CD4-positive, alpha-beta T cell treated with Interleukin-4 for 1 hour (primary cell): Measurements from ENCODE around the gene ROBO4.

Experiments
- DNase-seq, 2 donors: peaks; one replicate each; pipeline ENCODE4 v3.0.0-alpha.2; 2020 to 2022

The ROBO4 gene

DNA sequence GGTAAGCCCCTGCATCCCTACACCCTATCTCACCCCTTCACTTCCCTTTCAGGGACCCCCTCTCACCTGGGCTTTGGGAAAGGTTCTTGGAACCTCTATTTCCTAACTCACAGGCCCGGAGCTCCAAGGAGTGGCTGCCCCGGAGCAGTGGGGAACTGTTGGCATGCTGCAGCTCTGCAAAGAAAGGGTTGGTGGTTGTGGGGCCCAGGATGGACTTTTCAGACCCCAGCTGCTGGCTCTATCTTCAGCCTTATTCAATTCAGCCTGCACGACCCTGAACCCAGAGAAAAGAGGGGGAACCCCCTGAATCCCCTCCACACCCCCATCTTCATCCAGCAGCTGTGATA lies 10.0 kb downstream of the ROBO4 start:
- no peak for DNase-seq

- no peak for DNase-seq
Measured at GRCh38 chr11:124886978-124887666, 10.5 kb downstream of the ROBO4 start.

GRCh38 chr11:124886476-124886875 lies 11.2 kb downstream of the ROBO4 start:
- no peak for DNase-seq

DNA sequence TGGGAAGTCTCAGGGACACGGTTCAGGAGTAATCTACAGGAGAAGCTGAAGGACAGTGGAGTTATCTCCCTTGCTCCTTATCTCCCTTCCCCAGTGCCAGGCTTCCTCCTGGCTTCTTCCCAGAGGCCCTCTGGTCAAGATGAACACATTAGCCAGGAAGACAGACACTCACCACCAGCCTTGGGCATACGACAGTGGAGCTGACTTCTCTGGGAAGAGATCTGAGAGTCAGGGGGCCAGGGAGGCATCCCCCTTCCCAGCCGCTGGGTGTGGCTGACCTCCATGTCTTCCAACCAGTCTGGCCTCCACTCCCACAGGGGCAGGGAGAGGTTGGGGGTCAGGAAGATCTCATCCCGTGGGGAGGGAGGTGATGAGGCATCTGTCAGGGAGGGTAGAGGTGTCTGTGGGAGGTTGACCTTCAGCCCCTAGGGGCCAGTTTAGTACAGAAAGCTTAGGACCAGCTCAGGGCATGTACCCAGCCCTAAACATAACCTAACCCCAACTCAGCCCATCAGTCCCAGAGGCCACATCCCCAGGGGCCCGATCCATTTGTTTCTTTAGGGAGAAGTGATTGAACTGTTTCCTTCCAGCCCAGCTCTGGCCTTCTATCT lies 12.7 kb downstream of the ROBO4 start:
- no peak for DNase-seq

DNA sequence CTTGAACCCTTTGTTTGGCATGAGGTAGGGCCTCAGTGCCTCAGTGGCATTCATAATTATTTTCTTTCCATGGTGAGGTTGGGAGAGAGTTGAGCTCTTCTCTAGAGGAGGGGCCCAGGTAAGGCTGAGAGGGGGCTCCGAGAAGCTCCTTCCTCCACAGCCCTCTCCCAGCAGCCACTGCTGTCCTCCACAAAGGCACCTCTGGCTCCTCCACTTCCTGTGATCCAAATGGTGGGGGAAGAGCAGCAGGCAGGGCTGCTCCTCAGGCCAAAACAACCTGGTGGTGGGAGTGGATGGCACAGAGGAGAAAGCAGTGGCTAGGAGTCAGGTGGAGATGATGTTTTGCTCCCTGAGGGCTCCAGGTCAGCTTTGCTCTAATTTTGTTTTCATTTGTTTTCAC lies 13.3 kb downstream of the ROBO4 start:
- DNase-seq, result no peak

DNA sequence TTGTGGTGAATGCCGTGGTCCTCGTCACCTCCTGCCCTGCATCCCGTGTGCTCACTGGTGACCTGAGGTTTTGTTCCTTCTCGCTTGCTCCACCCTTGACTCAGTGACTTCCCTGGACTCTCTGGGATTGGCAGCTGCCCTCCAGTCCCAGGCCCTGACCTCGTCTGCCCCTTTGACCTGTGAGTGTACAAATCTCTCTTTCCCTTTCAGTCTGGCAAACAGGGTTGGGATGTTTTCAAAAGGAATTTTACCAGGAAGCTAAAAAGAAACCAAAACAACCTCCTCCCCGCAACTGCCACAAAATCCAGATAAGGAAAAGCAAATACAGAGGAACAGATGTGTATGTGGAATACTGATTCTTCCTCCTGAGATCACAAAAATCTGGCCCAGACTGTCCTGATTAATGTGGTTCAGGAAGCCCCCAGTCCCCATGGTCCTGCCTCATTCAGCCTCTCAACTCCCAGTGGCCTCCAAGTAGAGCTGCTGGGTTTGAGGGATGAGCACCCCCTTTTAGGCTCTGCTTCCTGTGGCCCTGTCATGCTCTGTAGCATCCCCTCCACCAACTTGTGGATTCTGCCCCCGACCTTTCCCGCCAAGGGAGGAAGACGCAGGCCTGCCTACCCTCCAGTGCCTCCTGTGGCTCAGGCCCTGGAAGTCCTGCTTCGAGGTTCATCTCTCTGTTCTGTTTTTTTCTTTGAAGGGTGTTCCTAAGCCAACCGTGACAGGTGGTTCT lies 15.2 kb downstream of the ROBO4 start:
- peak in 1 of 2 donors; percentile 5 for DNase-seq

GRCh38 chr11:124880958-124881357 lies 16.7 kb downstream of the ROBO4 start:
- no peak for DNase-seq

DNA sequence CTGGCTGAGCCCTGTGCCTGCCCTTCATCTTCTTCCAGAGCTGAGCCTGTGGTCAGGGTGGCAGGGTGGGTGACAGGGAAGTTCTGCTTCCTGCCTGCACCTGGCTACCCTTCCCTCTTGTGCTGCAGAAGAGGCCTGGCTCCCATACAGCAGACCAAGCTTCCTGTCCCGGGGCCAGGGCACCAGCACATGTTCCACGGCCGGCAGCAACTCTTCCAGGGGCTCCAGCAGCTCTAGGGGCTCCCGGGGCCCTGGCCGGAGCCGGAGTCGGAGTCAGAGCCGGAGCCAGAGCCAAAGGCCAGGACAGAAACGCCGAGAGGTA lies 17.4 kb downstream of the ROBO4 start:
- DNase-seq, result no peak

DNA sequence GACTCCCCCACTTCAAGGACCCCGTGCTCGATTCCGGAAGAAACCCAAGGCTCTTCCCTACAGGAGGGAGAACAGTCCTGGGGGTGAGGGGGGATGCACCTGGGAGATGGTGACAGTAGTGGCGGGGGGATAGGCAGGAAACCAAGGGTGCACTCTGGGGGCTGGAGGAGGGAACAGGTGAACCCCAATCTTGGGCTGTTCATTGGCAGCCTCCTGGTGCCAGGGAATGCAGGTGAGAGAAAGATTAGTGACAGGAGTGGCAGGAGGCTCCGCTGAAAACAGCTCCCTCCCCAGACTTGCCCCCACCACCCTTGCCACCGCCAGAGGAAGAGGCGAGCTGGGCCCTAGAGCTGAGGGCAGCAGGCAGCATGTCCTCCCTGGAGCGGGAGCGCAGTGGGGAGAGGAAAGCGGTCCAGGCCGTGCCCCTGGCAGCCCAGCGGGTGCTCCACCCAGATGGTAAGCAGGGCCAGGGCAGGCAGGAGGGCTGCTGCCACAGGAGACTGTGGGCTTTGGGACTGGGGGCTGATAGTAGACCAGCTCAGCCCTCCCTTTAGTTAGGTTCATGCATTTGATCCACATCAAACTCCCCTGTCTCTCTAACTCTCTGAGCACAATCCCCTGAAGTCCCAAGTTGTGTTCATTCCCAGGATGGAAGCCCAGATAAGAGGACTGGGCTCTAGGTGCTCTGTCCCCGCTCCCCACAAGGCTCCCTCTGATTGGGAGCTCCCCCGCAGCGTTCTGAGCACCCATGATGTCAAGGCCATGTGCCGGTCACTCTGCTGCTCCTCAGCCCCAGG lies 18.0 kb downstream of the ROBO4 start:
- no peak for DNase-seq

- DNase-seq, result no peak
Measured at GRCh38 chr11:124878759-124879492, 18.7 kb downstream of the ROBO4 start.

GRCh38 chr11:124877910-124878758 lies 19.5 kb downstream of the ROBO4 start:
- no peak for DNase-seq

DNA sequence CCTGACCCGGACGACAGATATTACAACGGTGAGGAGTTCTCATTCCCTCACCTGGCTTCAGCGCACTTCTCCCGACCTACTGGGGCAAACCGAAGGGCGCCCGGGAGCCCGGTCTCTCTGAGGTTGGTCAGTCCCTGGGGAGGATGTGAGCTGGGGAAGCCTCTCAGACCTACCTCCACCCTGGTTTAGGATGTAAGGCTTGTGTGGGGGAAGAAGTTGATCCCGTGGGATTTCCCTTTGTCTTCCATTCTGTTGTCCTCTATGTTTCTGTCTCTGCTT lies 20.1 kb downstream of the ROBO4 start:
- DNase-seq, result no peak

DNA sequence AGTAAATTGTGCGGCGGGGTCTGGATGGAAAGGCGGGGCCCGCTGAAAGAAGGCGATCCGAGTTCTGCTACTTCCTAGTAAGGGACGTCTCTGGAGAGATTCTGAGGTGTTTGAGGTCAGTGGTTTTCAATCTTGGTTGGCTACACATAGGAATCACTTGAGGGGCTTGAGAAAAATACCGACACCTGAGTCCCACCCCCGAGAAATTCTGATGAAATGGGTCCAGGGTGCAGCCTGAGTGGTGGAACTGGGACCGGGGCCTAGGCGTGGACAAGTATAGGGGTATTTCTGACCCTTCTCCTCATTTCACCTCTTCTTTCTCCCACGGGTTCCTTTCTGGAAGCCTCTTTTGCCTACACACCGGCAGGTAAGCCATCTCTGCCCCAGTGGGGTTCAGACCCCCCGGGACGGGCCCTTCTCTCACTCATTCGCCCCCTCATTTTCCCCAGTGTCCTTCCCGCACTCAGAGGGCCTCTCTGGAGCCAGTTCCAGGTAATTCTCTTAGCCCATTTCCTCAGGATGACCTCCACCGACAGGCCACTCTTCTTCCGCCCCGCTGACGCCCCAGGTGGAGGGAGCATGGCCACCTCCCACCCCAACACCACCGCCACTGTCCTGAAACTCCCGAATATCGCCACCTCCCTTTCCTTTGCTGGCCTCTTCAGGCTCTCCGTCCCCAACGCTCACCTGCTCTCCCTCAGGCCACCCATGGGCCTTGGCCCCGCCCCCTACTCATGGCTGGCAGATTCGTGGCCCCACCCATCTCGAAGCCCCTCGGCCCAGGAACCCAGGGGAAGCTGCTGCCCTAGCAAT lies 20.6 kb downstream of the ROBO4 start:
- no peak for DNase-seq

DNA sequence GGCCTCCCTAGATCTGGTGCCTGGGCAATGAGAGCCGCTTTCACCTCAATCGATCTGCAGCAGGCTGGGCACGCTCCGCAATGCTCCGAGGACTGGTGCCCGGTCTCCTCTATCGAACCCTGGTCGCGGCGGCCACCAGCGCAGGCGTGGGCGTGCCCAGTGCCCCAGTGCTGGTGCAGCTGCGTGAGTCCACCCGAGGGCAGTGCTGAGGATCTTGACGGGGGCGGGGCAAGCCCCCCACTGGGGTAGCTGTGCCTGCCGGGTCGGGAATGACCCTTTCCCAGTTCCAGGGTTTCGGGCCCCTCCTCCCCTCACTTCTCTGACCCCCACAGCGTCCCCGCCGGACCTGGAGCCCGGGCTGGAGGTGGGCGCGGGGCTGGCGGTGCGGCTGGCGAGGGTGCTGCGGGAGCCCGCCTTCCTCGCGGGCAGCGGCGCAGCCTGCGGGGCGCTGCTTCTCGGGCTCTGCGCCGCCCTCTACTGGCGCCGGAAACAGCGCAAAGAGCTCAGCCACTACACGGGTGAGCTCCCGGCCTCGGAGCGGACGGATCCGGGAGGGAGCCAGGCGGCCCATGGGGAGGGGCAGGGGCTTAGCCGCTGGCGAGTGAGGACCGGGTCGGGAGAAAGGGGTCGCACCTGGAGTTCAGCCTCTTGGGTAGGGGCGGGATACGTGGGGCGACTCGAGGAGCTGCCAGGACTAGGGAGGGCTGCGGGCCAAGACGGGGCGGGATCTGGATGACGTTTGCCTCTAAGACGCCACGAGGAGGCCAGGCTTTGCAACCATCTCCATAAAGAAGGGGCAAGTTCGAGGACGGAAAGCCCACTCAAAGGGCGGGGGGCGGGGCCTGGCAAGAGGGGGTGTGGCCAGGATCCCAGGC lies 21.5 kb downstream of the ROBO4 start:
- peak; percentile 82 to 83 for DNase-seq

DNA sequence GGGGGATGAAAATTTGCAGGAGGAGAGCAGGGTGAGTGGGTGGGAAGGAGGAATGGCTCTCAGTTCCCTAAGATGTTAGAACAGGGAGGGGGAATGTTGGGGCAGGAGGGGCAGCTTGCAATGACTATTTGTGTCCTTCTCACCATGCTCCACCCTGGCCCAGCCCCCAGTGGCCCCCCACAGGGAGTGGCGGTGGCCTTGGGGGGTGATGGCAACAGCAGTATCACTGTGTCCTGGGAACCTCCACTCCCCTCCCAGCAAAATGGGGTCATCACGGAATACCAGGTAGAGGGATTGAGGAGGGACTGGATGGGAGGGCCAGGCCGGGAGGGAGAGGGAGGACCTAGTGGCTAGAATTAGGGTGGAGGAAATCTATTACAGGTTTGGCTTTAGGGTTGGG lies 22.3 kb downstream of the ROBO4 start:
- no peak for DNase-seq

DNA sequence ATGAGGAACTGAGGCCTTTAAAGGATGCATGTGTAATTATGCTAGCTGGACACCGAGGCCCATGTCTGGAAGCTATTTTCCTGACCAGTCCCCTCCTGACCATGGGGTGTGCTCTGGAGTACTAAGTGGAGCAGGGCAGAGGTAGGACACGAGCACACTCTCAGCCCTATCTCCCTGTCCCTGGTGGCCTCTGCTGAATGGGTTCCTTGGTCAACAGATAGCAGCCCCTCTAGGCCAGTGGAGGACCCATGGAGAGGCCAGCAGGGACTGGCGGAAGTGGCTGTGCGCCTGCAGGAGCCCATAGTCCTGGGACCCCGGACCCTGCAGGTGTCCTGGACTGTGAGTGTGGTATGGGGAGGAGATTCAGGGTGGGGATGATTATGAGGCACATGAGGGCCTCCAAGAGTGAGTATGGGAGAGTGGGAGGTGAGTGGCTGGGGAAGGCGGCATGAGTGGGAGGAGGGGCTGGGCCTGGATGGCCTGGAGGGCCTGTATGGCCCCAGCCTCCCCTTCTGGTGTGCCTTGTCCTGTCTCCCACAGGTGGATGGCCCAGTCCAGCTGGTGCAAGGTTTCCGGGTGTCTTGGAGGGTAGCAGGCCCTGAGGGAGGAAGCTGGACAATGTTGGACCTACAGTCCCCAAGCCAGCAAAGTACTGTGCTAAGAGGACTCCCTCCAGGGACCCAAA lies 23.0 kb downstream of the ROBO4 start:
- DNase-seq, result no peak

DNA sequence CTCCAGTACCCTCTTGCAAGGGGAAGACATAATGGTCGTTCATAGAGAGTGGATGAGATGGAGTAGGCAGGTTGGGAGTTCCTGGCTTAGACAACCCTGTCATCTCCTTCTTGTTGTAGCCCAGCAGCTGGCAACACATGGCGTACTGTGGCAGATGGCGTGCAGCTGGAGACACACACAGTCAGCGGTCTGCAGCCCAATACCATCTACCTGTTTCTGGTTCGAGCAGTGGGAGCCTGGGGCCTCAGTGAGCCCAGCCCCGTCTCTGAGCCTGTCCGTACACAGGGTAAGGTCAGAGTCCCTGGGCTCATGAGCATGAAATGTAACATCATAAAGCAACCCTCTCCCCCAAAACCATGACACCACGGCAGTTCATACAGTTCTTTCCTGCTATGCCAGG lies 23.7 kb downstream of the ROBO4 start:
- no peak for DNase-seq

DNA sequence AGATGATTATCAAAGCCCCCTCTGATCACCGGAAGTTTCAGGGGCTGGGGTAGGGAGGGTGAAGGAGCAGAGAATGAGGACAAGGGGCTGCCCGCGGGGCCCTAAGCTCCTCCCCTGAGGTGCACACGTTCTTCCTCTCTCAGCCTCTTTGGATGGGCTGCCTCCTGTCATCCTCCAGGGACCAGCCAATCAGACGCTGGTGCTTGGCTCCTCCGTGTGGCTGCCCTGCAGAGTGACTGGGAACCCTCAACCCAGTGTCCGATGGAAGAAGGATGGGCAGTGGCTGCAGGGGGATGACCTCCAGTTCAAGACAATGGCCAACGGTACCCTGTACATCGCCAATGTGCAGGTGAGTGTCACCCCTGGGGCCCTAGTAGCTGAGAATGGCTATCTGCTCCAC lies 24.9 kb downstream of the ROBO4 start:
- DNase-seq, result no peak

GRCh38 chr11:124872280-124872679 lies 25.4 kb downstream of the ROBO4 start:
- no peak for DNase-seq

GRCh38 chr11:124870430-124870829 lies 27.2 kb downstream of the ROBO4 start:
- DNase-seq, result no peak
